HCT116 (cell line): Measurements from ENCODE around the gene PINK1. TPM values are rescaled to one million over a fixed set of nuclear protein-coding genes. Genes with fewer than 3 reads are reported as not detected.

ENCODE experiments used
- ATAC-seq: fragments of 200-7000 bp; cut with Tn5 transposase; 2 replicates; pipeline ENCODE4 v1.9.1; 2020; ENCODE audit warnings: mild to moderate bottlenecking, moderate library complexity
- BruUV-seq: library from RNA; stranded (reverse); fragments of 400-500 nt; replicated peaks from 2 replicates; lab custom pipeline; 2021; lab: Mats Ljungman, UMichigan
- CTCF ChIA-PET: fragments of 300-600 bp; sonication (Branson Sonifier 250); formaldehyde crosslinking; loops from one replicate; lab custom pipeline; 2021; ENCODE audit warnings: antibody characterized with exemption; lab: Charles Lee
- POLR2A ChIA-PET: fragments of 300-600, 350-600 bp; sonication (Branson Sonifier 250); formaldehyde crosslinking; loops from one replicate; lab custom pipeline; 2021; ENCODE audit warnings: antibody characterized with exemption; lab: Charles Lee
- RAD21 ChIA-PET, 2 experiments: fragments of 300-600 bp; sonication (Branson Sonifier 250); formaldehyde crosslinking; loops; one replicate each; lab custom pipeline; 2023; ENCODE audit warnings: low total read pairs in 2 of 2; ENCODE audit not compliant: uncharacterized antibody in 2 of 2, unreplicated experiment in 2 of 2, low non-redundant PET in 1 of 2; lab: Charles Lee
- DNase-seq: peaks from one replicate; pipeline ENCODE4 v3.0.0-alpha.2; 2010; ENCODE audit warnings: low read depth, low spot score
- H2AFZ ChIP-seq: fragments of 200-600 bp; shearing (Covaris generic), sonication (generic); 2 replicates; pipeline ENCODE4 v1.6.1; 2017; ENCODE audit warnings: low read depth, mixed run types, mixed read lengths, antibody characterized with exemption, low read length; ENCODE audit not compliant: poor library complexity, severe bottlenecking
- H3K27ac ChIP-seq: 2 replicates; pipeline ENCODE4 v1.5.1; 2012; ENCODE audit warnings: low read depth, low read length
- H3K27me3 ChIP-seq: fragments of 200-600 bp; sonication (generic); 2 replicates; pipeline ENCODE4 v1.6.1; 2016; ENCODE audit warnings: mixed run types, low read length, mixed read lengths; ENCODE audit not compliant: insufficient read depth
- H3K36me3 ChIP-seq, 2 experiments: fragments of 200-500 bp in 1 of 2; fragments of 200-600 bp in 1 of 2; sonication (Bioruptor generic) in 1 of 2; sonication (generic) in 1 of 2; 2 replicates each; pipeline versions ENCODE4 v1.5.1 to v1.6.1; 2014 to 2016; ENCODE audit warnings: low read length in 2 of 2, inconsistent platforms in 1 of 2, mixed read lengths in 1 of 2, mixed run types in 1 of 2; ENCODE audit not compliant: insufficient read depth in 2 of 2, control insufficient read depth in 1 of 2
- H3K4me1 ChIP-seq, 2 experiments: fragments of 200-600 bp in 1 of 2; sonication (generic) in 1 of 2; 2 replicates each; pipeline versions ENCODE4 v1.5.1 to v1.6.1; 2012 to 2017; ENCODE audit warnings: low read length in 2 of 2, inconsistent platforms in 1 of 2, mild to moderate bottlenecking in 1 of 2, mixed read lengths in 1 of 2, mixed run types in 1 of 2, moderate library complexity in 1 of 2; ENCODE audit not compliant: insufficient read depth in 2 of 2, control insufficient read depth in 1 of 2
- H3K4me2 ChIP-seq: fragments of 200-600 bp; sonication (generic); 2 replicates; pipeline ENCODE4 v1.6.1; 2017; ENCODE audit warnings: mixed run types, low read length, mixed read lengths
- H3K4me3 ChIP-seq, 2 experiments: fragments of 200-600 bp in 1 of 2; sonication (generic) in 1 of 2; replicated peaks in 1 of 2; 2 replicates each; pipeline ENCODE4 v1.5.1; 2011 to 2016; ENCODE audit warnings: low read length in 2 of 2, control low read depth in 1 of 2, low read depth in 1 of 2, mild to moderate bottlenecking in 1 of 2, mixed read lengths in 1 of 2, mixed run types in 1 of 2
- H3K79me2 ChIP-seq: fragments of 200-600 bp; sonication (generic); 2 replicates; pipeline ENCODE4 v1.6.1; 2017; ENCODE audit warnings: mild to moderate bottlenecking, mixed run types, low read length, moderate library complexity, mixed read lengths; ENCODE audit not compliant: insufficient read depth
- H3K9ac ChIP-seq: fragments of 200-600 bp; sonication (generic); 2 replicates; pipeline ENCODE4 v1.6.1; 2016; ENCODE audit warnings: low read length, mixed read lengths
- H3K9me2 ChIP-seq: fragments of 200-600 bp; sonication (generic), shearing (Covaris generic); 2 replicates; pipeline ENCODE4 v1.6.1; 2017; ENCODE audit warnings: mixed run types, mild to moderate bottlenecking, moderate library complexity; ENCODE audit not compliant: insufficient read depth
- H3K9me3 ChIP-seq, 2 experiments: fragments of 200-500 bp in 1 of 2; fragments of 200-600 bp in 1 of 2; sonication (Bioruptor generic) in 1 of 2; sonication (generic) in 1 of 2; 2 replicates each; pipeline ENCODE4 v1.6.1; 2014 to 2017; ENCODE audit warnings: low read length in 2 of 2, mixed read lengths in 2 of 2, inconsistent platforms in 1 of 2, low read depth in 1 of 2, mild to moderate bottlenecking in 1 of 2, mixed run types in 1 of 2, moderate library complexity in 1 of 2; ENCODE audit not compliant: control insufficient read depth in 1 of 2, insufficient read depth in 1 of 2
- H4K20me1 ChIP-seq: fragments of 200-600 bp; sonication (generic), shearing (Covaris generic); 2 replicates; pipeline ENCODE4 v1.6.1; 2017; ENCODE audit warnings: mixed run types, mild to moderate bottlenecking, moderate library complexity; ENCODE audit not compliant: insufficient read depth
- CBX3 ChIP-seq: IDR thresholded peaks from 2 replicates; pipeline ENCODE4 v1.6.1; 2012; ENCODE audit warnings: low read depth
- ELF1 ChIP-seq: IDR thresholded peaks from 2 replicates; pipeline ENCODE4 v1.6.1; 2012; ENCODE audit warnings: low read depth, borderline replicate concordance
- EZH2phosphoT487 ChIP-seq: fragments of 200-600 bp; IDR thresholded peaks from 2 replicates; pipeline ENCODE4 v1.6.1; 2018; ENCODE audit warnings: antibody characterized with exemption, borderline replicate concordance
- POLR2AphosphoS5 ChIP-seq: IDR thresholded peaks from 2 replicates; pipeline ENCODE4 v1.6.1; 2011; ENCODE audit warnings: mild to moderate bottlenecking, low read depth, low read length, moderate library complexity
- RAD21 ChIP-seq: IDR thresholded peaks from 2 replicates; pipeline ENCODE4 v1.6.1; 2012; ENCODE audit warnings: low read depth, mild to moderate bottlenecking
- SRF ChIP-seq: IDR thresholded peaks from 2 replicates; pipeline ENCODE4 v1.6.1; 2012; ENCODE audit warnings: low read depth
- YY1 ChIP-seq: IDR thresholded peaks from 2 replicates; pipeline ENCODE4 v1.6.1; 2011; ENCODE audit warnings: low read length, low read depth, moderate library complexity, mild to moderate bottlenecking; ENCODE audit not compliant: insufficient replicate concordance; ENCODE audit errors: extremely low read depth
- ZFX ChIP-seq: fragments of 450-650 bp; IDR thresholded peaks from 2 replicates; pipeline ENCODE4 v1.6.1; 2017
- ZNF274 ChIP-seq: fragments of 200-500 bp; sonication (Bioruptor generic); IDR thresholded peaks from 2 replicates; pipeline ENCODE4 v1.6.1; 2014; ENCODE audit warnings: mild to moderate bottlenecking, low read depth, low read length, inconsistent platforms
- intact Hi-C: fragments of 100-400 bp; cut with micrococcal nuclease; formaldehyde crosslinking; loops from 2 replicates; pipeline ENCODE4 v1.10.0; 2022
- total RNA-seq: library from RNA; stranded (reverse); gene quantifications from one replicate; pipeline ENCODE4 v1.2.1, GENCODE V29; 2021; ENCODE audit not compliant: unreplicated experiment
- TF ChIP-seq, protein P1 (sequence below): IDR thresholded peaks from 2 replicates; pipeline ENCODE4 v1.6.1; 2011; ENCODE audit warnings: mild to moderate bottlenecking, low read length, moderate library complexity; ENCODE audit not compliant: insufficient replicate concordance; ENCODE audit errors: extremely low read depth
- TF ChIP-seq, protein P2 (sequence below), 3 experiments: fragments of 200-600 bp in 1 of 3; sonication (generic) in 1 of 3; IDR thresholded peaks in 2 of 3; conservative IDR thresholded peaks in 1 of 3; 2 replicates each; pipeline ENCODE4 v1.5.1; 2012 to 2017; ENCODE audit warnings: low read depth in 2 of 3, low read length in 2 of 3, antibody characterized with exemption in 1 of 3, borderline replicate concordance in 1 of 3, control low read depth in 1 of 3, mild to moderate bottlenecking in 1 of 3, mixed read lengths in 1 of 3, mixed run types in 1 of 3, moderate library complexity in 1 of 3; ENCODE audit not compliant: insufficient read depth in 1 of 3
- TF ChIP-seq, protein P3 (sequence below): IDR thresholded peaks from 2 replicates; pipeline ENCODE4 v1.6.1; 2012
- TF ChIP-seq, protein P4 (sequence below): IDR thresholded peaks from 2 replicates; pipeline ENCODE4 v1.6.1; 2012

PINK1 gene
- total RNA-seq, 1 experiment from 2014 or later = 29.4 TPM

DNA sequence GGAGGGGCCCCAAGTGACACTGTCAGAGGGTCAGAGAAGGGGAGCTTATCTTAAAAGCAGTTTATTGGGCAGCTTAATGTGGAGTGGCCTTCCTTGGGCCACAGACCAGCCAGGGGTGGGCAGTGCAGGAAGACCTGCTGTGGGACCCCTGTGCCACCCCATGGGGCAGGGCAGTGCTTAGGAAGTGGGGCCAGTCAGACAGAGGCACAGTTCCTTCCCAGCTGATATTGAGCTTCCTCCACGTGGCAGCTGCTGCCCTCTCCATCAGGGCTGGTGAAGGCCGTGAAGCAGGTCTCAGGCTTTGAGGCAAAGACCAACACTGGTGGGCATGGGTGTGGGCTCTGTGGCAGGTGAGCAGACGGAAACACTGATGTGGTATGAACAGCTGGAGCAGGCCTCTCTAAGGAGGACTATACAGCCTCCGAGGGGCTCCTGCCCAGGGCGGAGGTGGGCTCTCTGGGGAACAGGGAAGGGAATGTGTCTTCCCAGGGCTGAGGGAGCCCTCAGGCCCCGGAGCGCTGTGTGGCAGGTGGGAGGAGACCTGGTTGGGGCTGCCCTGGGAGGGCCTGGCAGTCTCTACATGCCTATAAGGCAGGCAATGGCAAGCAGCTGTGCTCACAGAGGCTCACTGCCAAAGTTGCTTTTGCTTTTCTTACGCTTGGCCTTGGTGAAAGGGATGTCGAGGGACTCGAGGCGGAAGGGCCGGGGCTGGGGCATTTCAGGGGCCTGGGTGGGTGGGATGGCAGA, 30.9 kb downstream of the PINK1 start (continued):
- TF ChIP-seq, protein P1, sequence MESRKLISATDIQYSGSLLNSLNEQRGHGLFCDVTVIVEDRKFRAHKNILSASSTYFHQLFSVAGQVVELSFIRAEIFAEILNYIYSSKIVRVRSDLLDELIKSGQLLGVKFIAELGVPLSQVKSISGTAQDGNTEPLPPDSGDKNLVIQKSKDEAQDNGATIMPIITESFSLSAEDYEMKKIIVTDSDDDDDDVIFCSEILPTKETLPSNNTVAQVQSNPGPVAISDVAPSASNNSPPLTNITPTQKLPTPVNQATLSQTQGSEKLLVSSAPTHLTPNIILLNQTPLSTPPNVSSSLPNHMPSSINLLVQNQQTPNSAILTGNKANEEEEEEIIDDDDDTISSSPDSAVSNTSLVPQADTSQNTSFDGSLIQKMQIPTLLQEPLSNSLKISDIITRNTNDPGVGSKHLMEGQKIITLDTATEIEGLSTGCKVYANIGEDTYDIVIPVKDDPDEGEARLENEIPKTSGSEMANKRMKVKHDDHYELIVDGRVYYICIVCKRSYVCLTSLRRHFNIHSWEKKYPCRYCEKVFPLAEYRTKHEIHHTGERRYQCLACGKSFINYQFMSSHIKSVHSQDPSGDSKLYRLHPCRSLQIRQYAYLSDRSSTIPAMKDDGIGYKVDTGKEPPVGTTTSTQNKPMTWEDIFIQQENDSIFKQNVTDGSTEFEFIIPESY = no peak
- TF ChIP-seq EZH2phosphoT487 = no peak
- TF ChIP-seq SRF = no peak
- TF ChIP-seq CBX3 = no peak
- TF ChIP-seq, protein P2, sequence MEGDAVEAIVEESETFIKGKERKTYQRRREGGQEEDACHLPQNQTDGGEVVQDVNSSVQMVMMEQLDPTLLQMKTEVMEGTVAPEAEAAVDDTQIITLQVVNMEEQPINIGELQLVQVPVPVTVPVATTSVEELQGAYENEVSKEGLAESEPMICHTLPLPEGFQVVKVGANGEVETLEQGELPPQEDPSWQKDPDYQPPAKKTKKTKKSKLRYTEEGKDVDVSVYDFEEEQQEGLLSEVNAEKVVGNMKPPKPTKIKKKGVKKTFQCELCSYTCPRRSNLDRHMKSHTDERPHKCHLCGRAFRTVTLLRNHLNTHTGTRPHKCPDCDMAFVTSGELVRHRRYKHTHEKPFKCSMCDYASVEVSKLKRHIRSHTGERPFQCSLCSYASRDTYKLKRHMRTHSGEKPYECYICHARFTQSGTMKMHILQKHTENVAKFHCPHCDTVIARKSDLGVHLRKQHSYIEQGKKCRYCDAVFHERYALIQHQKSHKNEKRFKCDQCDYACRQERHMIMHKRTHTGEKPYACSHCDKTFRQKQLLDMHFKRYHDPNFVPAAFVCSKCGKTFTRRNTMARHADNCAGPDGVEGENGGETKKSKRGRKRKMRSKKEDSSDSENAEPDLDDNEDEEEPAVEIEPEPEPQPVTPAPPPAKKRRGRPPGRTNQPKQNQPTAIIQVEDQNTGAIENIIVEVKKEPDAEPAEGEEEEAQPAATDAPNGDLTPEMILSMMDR (IDR thresholded peaks at IDR 0.05 in 2 of 3, conservative IDR thresholded peaks at IDR 0.05 in 1 of 3; ENCODE audit: borderline replicate concordance in 1 of 3, insufficient read depth in 1 of 3, low read depth in 2 of 3, low read length in 2 of 3) = no peak

DNA sequence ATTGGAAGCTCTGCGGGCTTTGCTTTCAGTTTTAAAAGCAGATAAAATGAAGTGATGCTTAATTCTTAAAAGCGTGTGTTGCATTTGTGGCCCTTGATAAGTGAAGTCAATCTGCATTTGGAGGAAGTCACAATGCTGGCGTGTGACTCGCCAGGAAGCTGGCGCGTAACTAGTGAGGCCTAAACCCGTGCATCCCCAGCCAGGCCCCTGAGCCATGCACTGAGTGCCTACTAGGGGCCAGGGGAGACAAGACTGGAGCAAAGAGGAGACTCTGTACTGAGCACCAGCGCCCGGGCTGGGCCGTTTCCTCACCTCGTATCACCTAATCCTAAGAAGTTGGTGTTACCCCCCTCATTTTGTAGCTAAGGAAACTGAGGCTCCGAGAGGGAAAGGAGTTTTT, 32.5 kb downstream of the PINK1 start:
- no peak overlapping the region for H3K4me3 ChIP-seq
- no TSS peak for BruUV-seq
- TF ChIP-seq SRF (no peak), ELF1 (no peak), YY1 (no peak), ZFX (no peak), RAD21 (no peak), POLR2AphosphoS5 (no peak), CBX3 (no peak), ZNF274 (no peak)
- TF ChIP-seq, protein P3, sequence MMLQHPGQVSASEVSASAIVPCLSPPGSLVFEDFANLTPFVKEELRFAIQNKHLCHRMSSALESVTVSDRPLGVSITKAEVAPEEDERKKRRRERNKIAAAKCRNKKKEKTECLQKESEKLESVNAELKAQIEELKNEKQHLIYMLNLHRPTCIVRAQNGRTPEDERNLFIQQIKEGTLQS = no peak
- TF ChIP-seq, protein P4, sequence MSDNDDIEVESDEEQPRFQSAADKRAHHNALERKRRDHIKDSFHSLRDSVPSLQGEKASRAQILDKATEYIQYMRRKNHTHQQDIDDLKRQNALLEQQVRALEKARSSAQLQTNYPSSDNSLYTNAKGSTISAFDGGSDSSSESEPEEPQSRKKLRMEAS = no peak
- intact Hi-C loops = no loop called here
- no peak overlapping the region for H2AFZ ChIP-seq
- ChIA-PET RAD21 (no interaction called here), POLR2A (interaction anchor here (0.7 kb wide), 1 partner anchor 42 kb away, joined by 3 read pairs; no protein-coding TSS in a partner anchor), CTCF (no interaction called here)
- no peak overlapping the region for H3K27ac ChIP-seq
- no peaks in the 10 kb centered on the region for H3K9me3 ChIP-seq
- ATAC-seq = no peak
- peaks cover 2 to 9% of the 10 kb centered on the region in 2 experiments; a peak in 1 of 4 replicates for H3K4me1 ChIP-seq
- H4K20me1 ChIP-seq = no peaks in the 10 kb centered on the region
- no peak overlapping the region for H3K9ac ChIP-seq
- H3K4me2 ChIP-seq = no peak overlapping the region
- H3K36me3 ChIP-seq = no peaks in the 10 kb centered on the region
- H3K9me2 ChIP-seq = no peaks in the 10 kb centered on the region
- peaks cover 5% of the 10 kb centered on the region for H3K79me2 ChIP-seq
- no peaks in the 10 kb centered on the region for H3K27me3 ChIP-seq
- DNase-seq = no peak
